ENCODE results near the gene SEC23B.

Gene SEC23B

GRCh38 chr20:18496740-18497592 is 10.8 kb upstream of the SEC23B start, which contains the start of gene RBBP9:
Gene RBBP9, minus strand, starts transcription at chr20:18497225. Its CDS starts 58 bp downstream, at chr20:18497167.
- TF ChIP-seq TCF12 (IDR thresholded peaks at IDR 0.05; ENCODE audit: low read depth) (no peak), USF1 (IDR thresholded peaks at IDR 0.05) (no peak), YY1 (IDR thresholded peaks at IDR 0.05; ENCODE audit: low read depth) (peak; percentile 91), FOXM1 (IDR thresholded peaks at IDR 0.05; ENCODE audit: borderline replicate concordance, low read depth) (no peak), RAD21 (IDR thresholded peaks at IDR 0.05; ENCODE audit: low read depth) (no peak), NFIC (IDR thresholded peaks at IDR 0.05) (no peak), TEAD4 (IDR thresholded peaks at IDR 0.05) (no peak), EP300 (IDR thresholded peaks at IDR 0.05; ENCODE audit: borderline replicate concordance) (no peak), CREB1 (IDR thresholded peaks at IDR 0.05; ENCODE audit: low read depth) (no peak), ZBTB7A (IDR thresholded peaks at IDR 0.05; ENCODE audit: low read depth) (no peak), REST (IDR thresholded peaks at IDR 0.05; ENCODE audit: low read depth) (no peak), CEBPB (IDR thresholded peaks at IDR 0.05) (no peak), MAX (IDR thresholded peaks at IDR 0.05) (0 out of 2 replicates have a peak, but pooled peaks have one; percentile 25), TAF1 (IDR thresholded peaks at IDR 0.05; ENCODE audit: low read depth) (peak; percentile 79), EGR1 (IDR thresholded peaks at IDR 0.05) (no peak)

GRCh38 chr20:18497603-18498002 is 10.1 kb upstream of the SEC23B start:
- TF ChIP-seq NFIC (IDR thresholded peaks at IDR 0.05) (no peak), ZBTB7A (IDR thresholded peaks at IDR 0.05; ENCODE audit: low read depth) (no peak), YY1 (IDR thresholded peaks at IDR 0.05; ENCODE audit: low read depth) (no peak), USF1 (IDR thresholded peaks at IDR 0.05) (no peak), FOXM1 (IDR thresholded peaks at IDR 0.05; ENCODE audit: borderline replicate concordance, low read depth) (no peak), CREB1 (IDR thresholded peaks at IDR 0.05; ENCODE audit: low read depth) (no peak), CEBPB (IDR thresholded peaks at IDR 0.05) (no peak), EP300 (IDR thresholded peaks at IDR 0.05; ENCODE audit: borderline replicate concordance) (no peak)

- TF ChIP-seq NFIC (IDR thresholded peaks at IDR 0.05) (no peak), FOXM1 (IDR thresholded peaks at IDR 0.05; ENCODE audit: borderline replicate concordance, low read depth) (no peak), TCF12 (IDR thresholded peaks at IDR 0.05; ENCODE audit: low read depth) (no peak), YY1 (IDR thresholded peaks at IDR 0.05; ENCODE audit: low read depth) (no peak), EGR1 (IDR thresholded peaks at IDR 0.05) (no peak), CREB1 (IDR thresholded peaks at IDR 0.05; ENCODE audit: low read depth) (no peak), MAX (IDR thresholded peaks at IDR 0.05) (no peak), CEBPB (IDR thresholded peaks at IDR 0.05) (no peak)
These were observed 3.2 kb upstream of the SEC23B start for GRCh38 chr20:18504479-18505060.

GRCh38 chr20:18506744-18507143 is 996 bp upstream of the SEC23B start:
- TF ChIP-seq CEBPB (IDR thresholded peaks at IDR 0.05) = no peak
- no peak for TF ChIP-seq EP300 (IDR thresholded peaks at IDR 0.05; ENCODE audit: borderline replicate concordance)
- TF ChIP-seq ZBTB7A (IDR thresholded peaks at IDR 0.05; ENCODE audit: low read depth) = no peak
- TF ChIP-seq TEAD4 (IDR thresholded peaks at IDR 0.05) = no peak
- TF ChIP-seq EGR1 (IDR thresholded peaks at IDR 0.05) = no peak
- no peak for TF ChIP-seq RAD21 (IDR thresholded peaks at IDR 0.05; ENCODE audit: low read depth)
- no peak for TF ChIP-seq FOXM1 (IDR thresholded peaks at IDR 0.05; ENCODE audit: borderline replicate concordance, low read depth)
- TF ChIP-seq REST (IDR thresholded peaks at IDR 0.05; ENCODE audit: low read depth) = no peak
- TF ChIP-seq TAF1 (IDR thresholded peaks at IDR 0.05; ENCODE audit: low read depth) = no peak
- no peak for TF ChIP-seq CREB1 (IDR thresholded peaks at IDR 0.05; ENCODE audit: low read depth)
- TF ChIP-seq YY1 (IDR thresholded peaks at IDR 0.05; ENCODE audit: low read depth) = no peak
- TF ChIP-seq TCF12 (IDR thresholded peaks at IDR 0.05; ENCODE audit: low read depth) = no peak
- no peak for TF ChIP-seq USF1 (IDR thresholded peaks at IDR 0.05)
- TF ChIP-seq NFIC (IDR thresholded peaks at IDR 0.05) = no peak
- no peak for TF ChIP-seq MAX (IDR thresholded peaks at IDR 0.05)

Measured in Ishikawa (cell line).